Duodenal mucosa (tissue), 2 donors: ENCODE measurements around the gene SH2D3C.
A peak's percentile ranks its signal among the peaks of the same experiment; 100 is the strongest.

Experiments used
- H3K27ac ChIP-seq: one replicate; pipeline ENCODE4 v1.7.0; 2013; ENCODE audit warnings: low read depth, low read length
- H3K27me3 ChIP-seq, 2 donors: one replicate each; pipeline ENCODE4 v1.7.0; 2013; ENCODE audit warnings: low read length in 2 of 2, control low read depth in 1 of 2; ENCODE audit not compliant: insufficient read depth in 2 of 2, control insufficient read depth in 1 of 2
- H3K36me3 ChIP-seq, 2 donors: one replicate each; pipeline ENCODE4 v1.7.0; 2013; ENCODE audit warnings: low read length in 2 of 2, control low read depth in 1 of 2; ENCODE audit not compliant: insufficient read depth in 2 of 2, control insufficient read depth in 1 of 2
- H3K4me1 ChIP-seq, 2 donors: one replicate each; pipeline ENCODE4 v1.7.0; 2013; ENCODE audit warnings: low read length in 2 of 2, control low read depth in 1 of 2; ENCODE audit not compliant: insufficient read depth in 2 of 2, control insufficient read depth in 1 of 2
- H3K4me3 ChIP-seq, 2 donors: one replicate each; pipeline ENCODE4 v1.7.0; 2013; ENCODE audit warnings: low read length in 2 of 2, low read depth in 1 of 2
- H3K9ac ChIP-seq, 2 donors: one replicate each; pipeline ENCODE4 v1.7.0; 2013; ENCODE audit warnings: low read length in 2 of 2, low read depth in 1 of 2
- H3K9me3 ChIP-seq, 2 donors: one replicate each; pipeline ENCODE4 v1.7.0; 2013; ENCODE audit warnings: low read length in 2 of 2, control low read depth in 1 of 2; ENCODE audit not compliant: control insufficient read depth in 1 of 2

SH2D3C gene

GRCh38 chr9:127793093-127793708 is 14.7 kb upstream of the SH2D3C start:
- Histone ChIP-seq H3K27ac (no peak overlapping the region), H3K9me3 (no peaks in the 10 kb centered on the region), H3K9ac (no peak overlapping the region), H3K4me1 (peaks cover 23 to 28% of the 10 kb centered on the region in 2 donors), H3K4me3 (no peak overlapping the region), H3K36me3 (peaks cover 20 to 43% of the 10 kb centered on the region in 2 donors), H3K27me3 (no peaks in the 10 kb centered on the region)

- peaks cover 27 to 50% of the 10 kb centered on the region in 2 donors for H3K36me3 ChIP-seq
- no peak overlapping the region for H3K4me3 ChIP-seq
- H3K27me3 ChIP-seq, result no peaks in the 10 kb centered on the region
- H3K4me1 ChIP-seq, result peaks cover 19 to 25% of the 10 kb centered on the region in 2 donors
- H3K9ac ChIP-seq, result no peak overlapping the region
- no peaks in the 10 kb centered on the region for H3K9me3 ChIP-seq
- no peak overlapping the region for H3K27ac ChIP-seq
Measured at GRCh38 chr9:127792417-127793031, 14.1 kb upstream of the SH2D3C start.

GRCh38 chr9:127791085-127791484 is 12.6 kb upstream of the SH2D3C start:
- Histone ChIP-seq H3K27me3 (no peaks in the 10 kb centered on the region), H3K4me1 (peaks cover 15 to 21% of the 10 kb centered on the region in 2 donors), H3K36me3 (peaks cover 31 to 57% of the 10 kb centered on the region in 2 donors), H3K4me3 (no peak overlapping the region), H3K27ac (no peak overlapping the region), H3K9me3 (no peaks in the 10 kb centered on the region), H3K9ac (no peak overlapping the region)

GRCh38 chr9:127790094-127790855 is 11.8 kb upstream of the SH2D3C start:
- no peak overlapping the region for H3K9ac ChIP-seq
- H3K4me1 ChIP-seq, result peaks cover 10 to 16% of the 10 kb centered on the region in 2 donors
- H3K4me3 ChIP-seq, result no peak overlapping the region
- peaks cover 31 to 57% of the 10 kb centered on the region in 2 donors for H3K36me3 ChIP-seq
- H3K27me3 ChIP-seq, result no peaks in the 10 kb centered on the region
- H3K27ac ChIP-seq, result no peak overlapping the region
- no peaks in the 10 kb centered on the region for H3K9me3 ChIP-seq

- H3K36me3 ChIP-seq, result peaks cover 31 to 57% of the 10 kb centered on the region in 2 donors
Measured at GRCh38 chr9:127789179-127789578, 10.7 kb upstream of the SH2D3C start.

GRCh38 chr9:127788337-127789011 is 10.0 kb upstream of the SH2D3C start:
- Histone ChIP-seq H3K9me3 (no peaks in the 10 kb centered on the region), H3K36me3 (peaks cover 31 to 57% of the 10 kb centered on the region in 2 donors), H3K27ac (no peak overlapping the region), H3K27me3 (no peaks in the 10 kb centered on the region), H3K4me3 (no peak overlapping the region), H3K9ac (no peak overlapping the region), H3K4me1 (peaks cover 14 to 28% of the 10 kb centered on the region in 2 donors)

More at GRCh38 chr9:127789179-127789578, 10.7 kb upstream of the SH2D3C start:
- Histone ChIP-seq H3K27me3 (no peaks in the 10 kb centered on the region), H3K9me3 (no peaks in the 10 kb centered on the region), H3K27ac (no peak overlapping the region), H3K4me1 (peaks cover 14 to 22% of the 10 kb centered on the region in 2 donors), H3K9ac (no peak overlapping the region), H3K4me3 (no peak overlapping the region)

- Histone ChIP-seq H3K4me1 (peaks cover 14 to 39% of the 10 kb centered on the region in 2 donors), H3K27me3 (no peaks in the 10 kb centered on the region), H3K9me3 (no peaks in the 10 kb centered on the region), H3K36me3 (peaks cover 31 to 49% of the 10 kb centered on the region in 2 donors), H3K9ac (peak overlapping the region; percentile 70 to 76), H3K4me3 (peak overlapping the region; percentile 79 to 88), H3K27ac (no peak overlapping the region)
Measured at GRCh38 chr9:127786773-127787104, 8.3 kb upstream of the SH2D3C start.

- H3K27me3 ChIP-seq, result no peaks in the 10 kb centered on the region
- H3K36me3 ChIP-seq, result peaks cover 31 to 43% of the 10 kb centered on the region in 2 donors
- peak within 1 kb of the TSS; percentile 70 to 76 for H3K9ac ChIP-seq
- H3K4me3 ChIP-seq, result peak within 1 kb of the TSS; percentile 79 to 88
- no peaks in the 10 kb centered on the region for H3K9me3 ChIP-seq
- peak within 1 kb of the TSS; percentile 88 for H3K27ac ChIP-seq
- H3K4me1 ChIP-seq, result peaks cover 14 to 39% of the 10 kb centered on the region in 2 donors
Measured at GRCh38 chr9:127785933-127786772, 7.7 kb upstream of the SH2D3C start, which contains the start of gene CDK9. Gene CDK9, plus strand, starts transcription at chr9:127786034. Its CDS starts 115 bp downstream, at chr9:127786149.
